Measurements from ENCODE around the gene DBR1.

DBR1 gene

GRCh38 chr3:138124188-138124587 is 50.5 kb downstream of the DBR1 start:
- no peak for DNase-seq (ENCODE audit: low spot score)

GRCh38 chr3:138119423-138119766 is 55.3 kb downstream of the DBR1 start:
- DNase-seq (ENCODE audit: low spot score), result no peak

- DNase-seq (ENCODE audit: low spot score), result peak; percentile 29
These were observed 55.9 kb downstream of the DBR1 start for GRCh38 chr3:138118612-138119422.

GRCh38 chr3:138114988-138115971 is 59.4 kb downstream of the DBR1 start, which contains the start of gene DZIP1L:
Gene DZIP1L, minus strand, starts transcription at chr3:138115608. Its CDS starts 11,637 bp downstream, at chr3:138103971.
- peak; percentile 5 for DNase-seq (ENCODE audit: low spot score)

- no peak for DNase-seq (ENCODE audit: low spot score)
These were observed 60.2 kb downstream of the DBR1 start for GRCh38 chr3:138114431-138114918.

GRCh38 chr3:138113326-138113725 is 61.4 kb downstream of the DBR1 start:
- DNase-seq (ENCODE audit: low spot score), result no peak

GRCh38 chr3:138112362-138112761 is 62.4 kb downstream of the DBR1 start:
- DNase-seq (ENCODE audit: low spot score), result no peak

All from hematopoietic multipotent progenitor cell treated with erythropoietin and hydrocortisone succinate and interleukin-3 and kit ligand, for 15 days (in vitro differentiated cells).